Testis (tissue), 3 donors: ENCODE results near the gene VPS52. TPM values are rescaled to one million over a fixed set of nuclear protein-coding genes. Genes with fewer than 3 reads are reported as not detected.
"Not testable (repeated sequence)": the region's sequence is repeated elsewhere in the genome, so short reads cannot be mapped to it uniquely, and the experiment has no call there.

Experiments used
- DNase-seq: peaks from one replicate; pipeline ENCODE4 v3.0.0-alpha.2; 2019
- H3K27ac ChIP-seq, 2 donors: fragments of 200-600 bp; sonication (generic); one replicate each; pipeline ENCODE4 v1.5.1; 2019
- H3K27me3 ChIP-seq: fragments of 200-600 bp; sonication (generic); one replicate; pipeline ENCODE4 v1.5.1; 2019
- H3K36me3 ChIP-seq: fragments of 200-600 bp; sonication (generic); one replicate; pipeline ENCODE4 v1.5.1; 2017; ENCODE audit warnings: low read depth; ENCODE audit errors: missing control alignments
- H3K4me1 ChIP-seq: fragments of 200-600 bp; sonication (generic); one replicate; pipeline ENCODE4 v1.5.1; 2019
- H3K4me3 ChIP-seq, 2 donors: fragments of 200-600 bp; sonication (generic); one replicate each; pipeline ENCODE4 v1.5.1; 2017 to 2019
- H3K9me3 ChIP-seq: fragments of 200-600 bp; sonication (generic); one replicate; pipeline ENCODE4 v1.5.1; 2017
- CTCF ChIP-seq, 3 experiments: fragments of 450-650 bp in 2 of 3; fragments of 200-600 bp in 1 of 3; sonication (generic) in 1 of 3; IDR thresholded peaks; one replicate each; pipeline ENCODE4 v1.5.1; 2016 to 2019; ENCODE audit warnings: antibody characterized with exemption in 3 of 3, mild to moderate bottlenecking in 2 of 3, moderate library complexity in 1 of 3
- POLR2A ChIP-seq: fragments of 450-650 bp; IDR thresholded peaks from one replicate; pipeline ENCODE4 v1.6.1; 2017; ENCODE audit warnings: antibody characterized with exemption, mild to moderate bottlenecking, moderate library complexity
- WGBS, 2 donors: methylation state at CpG; one replicate each; pipeline ENCODE4 v1.1.5; 2018; 5-methylcytosine and 5-hydroxymethylcytosine counted together
- intact Hi-C: fragments of 100-400 bp; cut with DNase I; formaldehyde crosslinking; loops from one replicate; pipeline ENCODE4 v1.15.1; 2023; ENCODE audit warnings: low total_unique reads
- polyA plus RNA-seq: library from polyadenylated mRNA; stranded (reverse); fragments of 350-450 nt; fragmentation: Illumina TruSeq; extraction: RNeasy Lipid Tissue Mini Kit (QIAGEN cat#74804); gene quantifications from one replicate; pipeline ENCODE4 v1.2.3, GENCODE V29; 2014; ENCODE audit warnings: low read depth, low replicate concordance; ENCODE audit not compliant: insufficient read depth
- total RNA-seq, 2 donors: library from RNA; depleted of rRNA; stranded (reverse); fragments of >200 nt; gene quantifications; one replicate each; pipeline ENCODE4 v1.2.3, GENCODE V29; 2016

The VPS52 gene
- total and polyA plus RNA-seq, 3 donors from 2014 or later: 71.0 to 87.1 (median 85.0) TPM

DNA sequence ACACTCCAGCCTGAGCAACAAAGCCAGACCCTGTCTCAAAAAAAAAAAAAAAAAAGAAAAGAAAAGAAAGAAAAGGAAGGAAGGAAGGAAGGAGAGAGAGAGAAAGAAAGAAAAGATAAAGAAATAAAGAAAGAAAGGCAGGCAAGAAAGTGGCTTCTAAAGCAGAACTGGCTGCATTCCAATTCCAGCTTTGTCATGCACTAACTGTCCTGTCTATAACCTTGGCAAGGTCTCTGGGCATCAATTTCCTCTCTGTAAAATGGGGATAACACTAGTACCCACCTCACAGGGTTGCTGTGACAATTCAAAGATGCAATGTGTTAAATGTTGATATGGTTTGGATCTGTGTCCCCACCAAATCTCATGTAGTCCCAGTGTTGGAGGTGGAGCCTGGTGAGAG lies 35.3 kb downstream of the VPS52 start:
- H3K27ac ChIP-seq: no peak overlapping the region
- intact Hi-C loops: loop anchor here (5.0 kb wide), 1 partner anchor 89 kb away; no protein-coding TSS in a partner anchor
- TF ChIP-seq POLR2A (no peak), CTCF (IDR thresholded peaks at IDR 0.05) (no peak)
- DNase-seq: no peak
- H3K4me3 ChIP-seq: no peak overlapping the region
- no peaks in the 10 kb centered on the region for H3K36me3 ChIP-seq
- H3K4me1 ChIP-seq: no peaks in the 10 kb centered on the region
- no peaks in the 10 kb centered on the region for H3K27me3 ChIP-seq
- H3K9me3 ChIP-seq: no peaks in the 10 kb centered on the region

GRCh38 chr6:33235221-33235634 lies 36.4 kb downstream of the VPS52 start:
- H3K27ac ChIP-seq: no peak overlapping the region
- TF ChIP-seq POLR2A (no peak), CTCF (IDR thresholded peaks at IDR 0.05) (no peak)
- no peaks in the 10 kb centered on the region for H3K36me3 ChIP-seq
- H3K9me3 ChIP-seq: no peaks in the 10 kb centered on the region
- no peak overlapping the region for H3K4me3 ChIP-seq
- H3K4me1 ChIP-seq: no peaks in the 10 kb centered on the region
- intact Hi-C loops: loop anchor here (5.0 kb wide), 1 partner anchor 88 kb away; no protein-coding TSS in a partner anchor
- no peaks in the 10 kb centered on the region for H3K27me3 ChIP-seq
- 29 to 32% methylated on average over 6 of the region's 6 CpGs for WGBS, 2 donors
- DNase-seq: no peak

DNA sequence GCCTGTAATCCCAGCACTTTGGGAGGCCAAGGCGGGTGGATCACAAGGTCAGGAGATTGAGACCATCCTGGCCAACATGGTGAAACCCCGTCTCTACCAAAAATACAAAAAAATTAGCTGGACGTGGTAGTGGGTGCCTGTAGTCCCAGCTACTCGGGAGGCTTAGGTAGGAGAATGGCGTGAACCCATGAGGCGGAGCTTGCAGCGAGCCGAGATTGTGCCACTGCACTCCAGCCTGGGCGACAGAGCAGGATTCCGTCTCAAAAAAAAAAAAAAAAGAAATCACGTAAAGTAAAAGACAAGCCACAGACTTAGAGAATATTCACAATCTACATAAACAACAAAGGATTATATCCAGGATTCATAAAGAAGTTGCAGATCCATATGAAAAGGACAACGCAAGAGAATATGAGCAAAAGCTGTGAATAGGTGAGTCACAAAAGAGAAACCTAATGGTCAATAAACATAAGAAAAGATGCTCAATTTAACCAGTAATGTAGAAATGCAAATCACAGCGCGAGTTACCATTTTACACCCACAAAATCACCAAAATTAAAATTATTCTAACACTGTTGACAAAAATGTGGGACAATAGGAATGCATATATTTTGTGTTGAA lies 45.1 kb downstream of the VPS52 start:
- intact Hi-C loops, H3K27me3 ChIP-seq, H3K4me1 ChIP-seq, H3K9me3 ChIP-seq, H3K4me3 ChIP-seq, H3K27ac ChIP-seq, H3K36me3 ChIP-seq: not testable (repeated sequence)
- 56 to 57% methylated on average over 14 of the region's 14 CpGs for WGBS, 2 donors
- DNase-seq: peak; percentile 3

DNA sequence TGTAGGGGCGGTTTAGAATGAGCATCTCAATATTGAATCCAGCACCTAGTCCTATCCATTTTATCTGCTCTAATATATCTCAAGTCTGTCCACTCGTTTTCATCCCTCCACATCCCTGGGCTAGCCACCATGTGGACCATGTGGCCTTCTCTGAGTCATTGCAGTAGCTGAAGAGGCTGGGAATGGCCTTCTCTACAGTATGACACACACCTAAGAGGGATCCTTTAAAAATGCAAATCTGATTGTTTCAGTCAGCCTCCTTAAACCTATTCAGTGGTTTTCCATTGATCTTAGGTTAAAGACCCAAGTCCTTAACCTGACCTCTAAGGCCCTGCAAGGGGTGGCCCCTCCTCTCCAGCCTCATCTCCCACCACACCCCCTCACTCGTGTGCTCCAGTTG lies 54.0 kb downstream of the VPS52 start:
- no peak for TF ChIP-seq CTCF (IDR thresholded peaks at IDR 0.05)
- no peak for TF ChIP-seq POLR2A

GRCh38 chr6:33217246-33217645 lies 54.4 kb downstream of the VPS52 start:
- no peaks in the 10 kb centered on the region for H3K36me3 ChIP-seq
- WGBS, 2 donors: 90 to 91% methylated on average over 6 of the region's 6 CpGs

More for the DNA sequence above, 54.0 kb downstream of the VPS52 start:
- no peaks in the 10 kb centered on the region for H3K36me3 ChIP-seq
- H3K9me3 ChIP-seq: no peaks in the 10 kb centered on the region
- intact Hi-C loops: no loop called here
- DNase-seq: no peak
- no peaks in the 10 kb centered on the region for H3K27me3 ChIP-seq
- no peak overlapping the region for H3K4me3 ChIP-seq
- peaks cover 17% of the 10 kb centered on the region for H3K4me1 ChIP-seq
- H3K27ac ChIP-seq: no peak overlapping the region
- WGBS, 2 donors: 70 to 76% methylated on average over 3 of the region's 3 CpGs

More at GRCh38 chr6:33217246-33217645, 54.4 kb downstream of the VPS52 start:
- Histone ChIP-seq H3K27me3 (no peaks in the 10 kb centered on the region), H3K9me3 (no peaks in the 10 kb centered on the region), H3K4me3 (no peak overlapping the region), H3K4me1 (peaks cover 18% of the 10 kb centered on the region), H3K27ac (no peak overlapping the region)
- intact Hi-C loops: no loop called here
- TF ChIP-seq POLR2A (no peak), CTCF (IDR thresholded peaks at IDR 0.05) (no peak)
- no peak for DNase-seq
